Panc1 (cell line): ENCODE data around the gene KCNK15. TPM values are rescaled to one million over a fixed set of nuclear protein-coding genes. Genes with fewer than 3 reads are reported as not detected.

Experiments
- ATAC-seq: fragments of 200-7000 bp; cut with Tn5 transposase; 2 replicates; pipeline ENCODE4 v1.9.1; 2020; ENCODE audit warnings: mild to moderate bottlenecking, moderate library complexity
- BruUV-seq: library from RNA; stranded (reverse); fragments of 400-500 nt; replicated peaks from 2 replicates; lab custom pipeline; 2021; lab: Mats Ljungman, UMichigan
- CTCF ChIA-PET: fragments of 300-600 bp; sonication (Branson Sonifier 250); formaldehyde crosslinking; loops from one replicate; lab custom pipeline; 2022; ENCODE audit warnings: antibody characterized with exemption; lab: Charles Lee
- POLR2A ChIA-PET: fragments of 300-600 bp; sonication (Branson Sonifier 250); formaldehyde crosslinking; loops from one replicate; lab custom pipeline; 2022; ENCODE audit warnings: antibody characterized with exemption; lab: Charles Lee
- DNase-seq: peaks from one replicate; pipeline ENCODE4 v3.0.0-alpha.2; 2010; ENCODE audit warnings: low read depth, low spot score
- H3K27ac ChIP-seq: 2 replicates; pipeline ENCODE4 v1.5.1; 2011; ENCODE audit warnings: mild to moderate bottlenecking, low read length, inconsistent platforms
- H3K27me3 ChIP-seq: fragments of 200-500 bp; sonication (Bioruptor generic); 2 replicates; pipeline ENCODE4 v1.6.0; 2014; ENCODE audit warnings: low read length, inconsistent platforms; ENCODE audit not compliant: control insufficient read depth, insufficient read depth
- H3K36me3 ChIP-seq: fragments of 200-500 bp; sonication (Bioruptor generic); 2 replicates; pipeline ENCODE4 v1.5.1; 2014; ENCODE audit warnings: inconsistent platforms, mild to moderate bottlenecking, low read length, moderate library complexity; ENCODE audit not compliant: control insufficient read depth, insufficient read depth
- H3K4me1 ChIP-seq: 2 replicates; pipeline ENCODE4 v1.5.1; 2011; ENCODE audit warnings: inconsistent platforms, mild to moderate bottlenecking, low read length, moderate library complexity; ENCODE audit not compliant: control insufficient read depth, insufficient read depth
- H3K4me3 ChIP-seq, 2 experiments: 2 replicates each; pipeline ENCODE4 v1.5.1; 2011 to 2012; ENCODE audit warnings: low read depth in 2 of 2, low read length in 2 of 2, mild to moderate bottlenecking in 2 of 2, inconsistent platforms in 1 of 2, moderate library complexity in 1 of 2
- H3K9me3 ChIP-seq: fragments of 200-500 bp; sonication (Bioruptor generic); 2 replicates; pipeline ENCODE4 v1.5.1; 2014; ENCODE audit warnings: low read depth, mild to moderate bottlenecking, inconsistent platforms, low read length, moderate library complexity; ENCODE audit not compliant: control insufficient read depth, insufficient read depth
- CTCF ChIP-seq: fragments of 450-650 bp; IDR thresholded peaks from 2 replicates; pipeline ENCODE4 v1.5.1; 2017; ENCODE audit warnings: mild to moderate bottlenecking
- POLR2AphosphoS5 ChIP-seq: IDR thresholded peaks from 2 replicates; pipeline ENCODE4 v1.6.1; 2012; ENCODE audit warnings: mild to moderate bottlenecking, low read depth, low read length, moderate library complexity
- REST ChIP-seq, 2 experiments: IDR thresholded peaks; 2 replicates each; pipeline ENCODE4 v1.6.1; 2011 to 2012; ENCODE audit warnings: low read depth in 2 of 2, control low read depth in 1 of 2, low read length in 1 of 2, mild to moderate bottlenecking in 1 of 2, moderate library complexity in 1 of 2; ENCODE audit not compliant: insufficient read depth in 1 of 2
- SIN3A ChIP-seq: IDR thresholded peaks from 2 replicates; pipeline ENCODE4 v1.6.1; 2012; ENCODE audit warnings: low read depth, mild to moderate bottlenecking, low read length, moderate library complexity, borderline replicate concordance; ENCODE audit not compliant: insufficient read depth
- TCF7L2 ChIP-seq: IDR thresholded peaks from 2 replicates; pipeline ENCODE4 v1.6.1; 2011; ENCODE audit warnings: mild to moderate bottlenecking, low read depth, low read length, inconsistent platforms
- in situ Hi-C: cut with HindIII; loops from 2 replicates; pipeline ENCODE4 v1.10.0; 2016; ENCODE audit warnings: low sequenced_read_pairs, low pct_unique_long_range_greater_than_20kb
- intact Hi-C: fragments of 100-400 bp; cut with micrococcal nuclease; formaldehyde crosslinking; loops from one replicate; pipeline ENCODE4 v1.10.0; 2022; ENCODE audit not compliant: unreplicated experiment
- total RNA-seq: library from RNA; stranded (reverse); gene quantifications from one replicate; pipeline ENCODE4 v1.2.1, GENCODE V29; 2021; ENCODE audit not compliant: unreplicated experiment

Gene KCNK15
- total RNA-seq, 1 experiment from 2014 or later, result 7.4 TPM

GRCh38 chr20:44705364-44706094 lies 40.1 kb upstream of the KCNK15 start:
- TF ChIP-seq REST (IDR thresholded peaks at IDR 0.05; ENCODE audit: insufficient read depth in 1 of 2, low read depth in 2 of 2, low read length in 1 of 2) (no peak), CTCF (no peak), SIN3A (no peak), POLR2AphosphoS5 (no peak), TCF7L2 (no peak)
- no TSS peak for BruUV-seq
- DNase-seq (no peak), ATAC-seq (no peak)
- ChIA-PET POLR2A (no interaction called here), CTCF (interaction anchor here (0.5 kb wide), 1 partner anchor 255 kb away, joined by 3 read pairs; the partner anchor contains the start of gene TOMM34)
- Histone ChIP-seq H3K27ac (peak overlapping the region; percentile 79), H3K36me3 (no peaks in the 10 kb centered on the region), H3K9me3 (no peaks in the 10 kb centered on the region), H3K27me3 (no peaks in the 10 kb centered on the region), H3K4me3 (no peak overlapping the region), H3K4me1 (peaks cover 50% of the 10 kb centered on the region)
- in situ Hi-C loops, result no loop called here
- intact Hi-C loops, result no loop called here

- no TSS peak for BruUV-seq
- ATAC-seq, result peak; percentile 34
- POLR2A ChIA-PET, result no interaction called here
- no peak for DNase-seq
- Histone ChIP-seq H3K9me3 (no peaks in the 10 kb centered on the region), H3K4me1 (peaks cover 44% of the 10 kb centered on the region), H3K27ac (peak overlapping the region; percentile 79; the same call in 1 of the 2 replicates), H3K27me3 (no peaks in the 10 kb centered on the region), H3K4me3 (no peak overlapping the region), H3K36me3 (no peaks in the 10 kb centered on the region)
- intact Hi-C loops (no loop called here), in situ Hi-C loops (no loop called here)
- CTCF ChIA-PET, result no interaction called here
- TF ChIP-seq CTCF (no peak), REST (IDR thresholded peaks at IDR 0.05; ENCODE audit: insufficient read depth in 1 of 2, low read depth in 2 of 2, low read length in 1 of 2) (no peak), POLR2AphosphoS5 (no peak), SIN3A (no peak), TCF7L2 (no peak)
These were observed 39.2 kb upstream of the KCNK15 start for GRCh38 chr20:44706301-44707017.
